OCI-LY3 (cell line): ENCODE data around the gene GGCX.

ENCODE experiments used
- H2AFZ ChIP-seq: fragments of 200-600, 300-600 bp; shearing (Covaris generic); 2 replicates; pipeline ENCODE4 v1.6.0; 2014; ENCODE audit warnings: antibody characterized with exemption, low read depth, low read length
- H3K27ac ChIP-seq: fragments of 200-600, 300-600 bp; sonication (generic); 2 replicates; pipeline ENCODE4 v1.5.1; 2014; ENCODE audit warnings: mild to moderate bottlenecking, low read length, moderate library complexity, mixed read lengths
- H3K27me3 ChIP-seq: fragments of 200-600, 300-600 bp; sonication (generic); 2 replicates; pipeline ENCODE4 v1.6.1; 2014; ENCODE audit warnings: low read depth, low read length, mixed read lengths
- H3K36me3 ChIP-seq: fragments of 200-600, 300-600 bp; sonication (generic); replicated peaks from 2 replicates; pipeline ENCODE3; 2014; ENCODE audit warnings: low read depth, low read length, mixed read lengths
- H3K4me1 ChIP-seq: fragments of 300-600, 200-600 bp; sonication (generic); 2 replicates; pipeline ENCODE4 v1.6.1; 2014; ENCODE audit warnings: low read length, mixed read lengths
- H3K4me2 ChIP-seq: fragments of 200-600, 300-600 bp; sonication (generic); 2 replicates; pipeline ENCODE4 v1.6.1; 2014; ENCODE audit warnings: low read length, mixed read lengths
- H3K4me3 ChIP-seq: fragments of 300-600, 200-600 bp; sonication (generic); 2 replicates; pipeline ENCODE4 v1.5.1; 2014; ENCODE audit warnings: antibody characterized with exemption, mild to moderate bottlenecking, low read length, moderate library complexity
- H3K79me2 ChIP-seq: fragments of 300-600, 200-600 bp; shearing (Covaris generic); 2 replicates; pipeline ENCODE4 v1.6.1; 2014; ENCODE audit warnings: mild to moderate bottlenecking, low read length, mixed read lengths
- H3K9ac ChIP-seq: fragments of 300-600, 200-600 bp; shearing (Covaris generic); 2 replicates; pipeline ENCODE4 v1.6.0; 2014; ENCODE audit warnings: mild to moderate bottlenecking, low read length, moderate library complexity
- H3K9me3 ChIP-seq: fragments of 200-600, 300-600 bp; shearing (Covaris generic); 2 replicates; pipeline ENCODE4 v1.6.1; 2014; ENCODE audit warnings: low read length, mixed read lengths; ENCODE audit not compliant: insufficient read depth
- H4K20me1 ChIP-seq: fragments of 200-600, 300-600 bp; sonication (generic); 2 replicates; pipeline ENCODE4 v1.6.1; 2016; ENCODE audit warnings: low read length, mixed read lengths; ENCODE audit not compliant: insufficient read depth
- CTCF ChIP-seq: fragments of 200-600, 300-600 bp; sonication (generic); IDR thresholded peaks from 2 replicates; pipeline ENCODE4 v1.5.1; 2014; ENCODE audit warnings: antibody characterized with exemption, low read length, low read depth
- EZH2phosphoT487 ChIP-seq: fragments of 200-600 bp; shearing (Covaris generic); IDR thresholded peaks from 2 replicates; pipeline ENCODE4 v1.6.1; 2018; ENCODE audit warnings: antibody characterized with exemption, mixed run types, low read depth

Gene GGCX

GRCh38 chr2:85598594-85599340, 37.5 kb upstream of the GGCX start:
- no peak overlapping the region for H3K4me3 ChIP-seq
- H3K79me2 ChIP-seq: peaks cover 26% of the 10 kb centered on the region
- no peaks in the 10 kb centered on the region for H3K9me3 ChIP-seq
- H4K20me1 ChIP-seq: no peaks in the 10 kb centered on the region
- TF ChIP-seq CTCF: no peak
- no peak for TF ChIP-seq EZH2phosphoT487
- H3K36me3 ChIP-seq: peaks cover 9% of the 10 kb centered on the region
- no peaks in the 10 kb centered on the region for H3K27me3 ChIP-seq
- no peak overlapping the region for H2AFZ ChIP-seq
- H3K4me2 ChIP-seq: no peak overlapping the region
- peaks cover 13% of the 10 kb centered on the region for H3K4me1 ChIP-seq
- no peak overlapping the region for H3K27ac ChIP-seq
- H3K9ac ChIP-seq: no peak overlapping the region

GRCh38 chr2:85597241-85597640, 35.9 kb upstream of the GGCX start:
- no peaks in the 10 kb centered on the region for H4K20me1 ChIP-seq
- TF ChIP-seq EZH2phosphoT487: no peak
- TF ChIP-seq CTCF: no peak
- no peaks in the 10 kb centered on the region for H3K9me3 ChIP-seq
- peaks cover 26% of the 10 kb centered on the region for H3K79me2 ChIP-seq
- H3K9ac ChIP-seq: no peak overlapping the region
- no peak overlapping the region for H3K4me2 ChIP-seq
- no peaks in the 10 kb centered on the region for H3K27me3 ChIP-seq
- H3K27ac ChIP-seq: no peak overlapping the region
- no peak overlapping the region for H3K4me3 ChIP-seq
- peaks cover 13% of the 10 kb centered on the region for H3K4me1 ChIP-seq
- H2AFZ ChIP-seq: no peak overlapping the region
- peaks cover 9% of the 10 kb centered on the region for H3K36me3 ChIP-seq

- Histone ChIP-seq H3K27ac (no peak overlapping the region), H3K27me3 (no peaks in the 10 kb centered on the region), H3K4me3 (peak overlapping the region; percentile 99), H3K79me2 (peaks cover 26% of the 10 kb centered on the region), H3K9ac (peak overlapping the region; percentile 98), H3K4me1 (peaks cover 13% of the 10 kb centered on the region), H3K9me3 (no peaks in the 10 kb centered on the region), H4K20me1 (no peaks in the 10 kb centered on the region), H2AFZ (no peak overlapping the region), H3K36me3 (peaks cover 9% of the 10 kb centered on the region), H3K4me2 (peak overlapping the region; percentile 98)
- TF ChIP-seq CTCF (no peak), EZH2phosphoT487 (no peak)
Measured at GRCh38 chr2:85596486-85597143, 35.3 kb upstream of the GGCX start.

GRCh38 chr2:85596026-85596333, 34.7 kb upstream of the GGCX start:
- TF ChIP-seq EZH2phosphoT487 (no peak), CTCF (no peak)
- H3K27me3 ChIP-seq: no peaks in the 10 kb centered on the region
- peaks cover 9% of the 10 kb centered on the region for H3K36me3 ChIP-seq
- H3K27ac ChIP-seq: peak overlapping the region; percentile 36
- H3K4me1 ChIP-seq: peaks cover 13% of the 10 kb centered on the region
- H3K4me2 ChIP-seq: peak overlapping the region; percentile 98
- peak overlapping the region; percentile 69; the same call in 1 of the 2 replicates for H2AFZ ChIP-seq
- no peaks in the 10 kb centered on the region for H3K9me3 ChIP-seq
- H4K20me1 ChIP-seq: no peaks in the 10 kb centered on the region
- peak overlapping the region; percentile 98 for H3K9ac ChIP-seq
- peaks cover 26% of the 10 kb centered on the region for H3K79me2 ChIP-seq
- H3K4me3 ChIP-seq: peak overlapping the region; percentile 99
